VCaP (cell line): ENCODE measurements around the gene RAB25.

Experiments used
- H3K27ac ChIP-seq: fragments of 450-650 bp; 2 replicates; pipeline ENCODE4 v1.5.1; 2017
- CTCF ChIP-seq: fragments of 450-650 bp; conservative IDR thresholded peaks from 2 replicates; pipeline ENCODE4 v1.5.1; 2017; ENCODE audit warnings: mild to moderate bottlenecking, moderate library complexity

Gene RAB25

GRCh38 chr1:156060937-156061636 lies at the start of gene RAB25:
Gene RAB25 (plus strand): TSS chr1:156061160. CDS start chr1:156061401, 241 bp downstream.
- no peak for TF ChIP-seq CTCF

GRCh38 chr1:156012051-156012817 lies 48.7 kb upstream of the RAB25 start:
- no peak overlapping the region for H3K27ac ChIP-seq
- no peak for TF ChIP-seq CTCF

More at GRCh38 chr1:156060937-156061636, at the start of gene RAB25:
- H3K27ac ChIP-seq, result peak within 1 kb of the TSS; percentile 66

- TF ChIP-seq CTCF, result no peak
- no peak overlapping the region for H3K27ac ChIP-seq
These were observed 46.1 kb upstream of the RAB25 start for GRCh38 chr1:156014829-156015228.

- H3K27ac ChIP-seq, result peak overlapping the region; percentile 73; the same call in 1 of the 2 replicates
- TF ChIP-seq CTCF, result no peak
These were observed 41.0 kb upstream of the RAB25 start for GRCh38 chr1:156019946-156020292.

GRCh38 chr1:156020293-156021092 lies 40.5 kb upstream of the RAB25 start, which contains the start of gene SSR2:
Gene SSR2 (minus strand): TSS chr1:156020951. CDS start chr1:156020167, 784 bp downstream.
- H3K27ac ChIP-seq, result peak within 1 kb of the TSS; percentile 73
- TF ChIP-seq CTCF, result no peak

- TF ChIP-seq CTCF, result no peak
- peak overlapping the region; percentile 73 for H3K27ac ChIP-seq
These were observed 39.9 kb upstream of the RAB25 start for GRCh38 chr1:156021093-156021428.

GRCh38 chr1:156021954-156022353 lies 39.0 kb upstream of the RAB25 start:
- TF ChIP-seq CTCF, result no peak
- H3K27ac ChIP-seq, result no peak overlapping the region
